Mucosa of gallbladder (tissue), 1 donor: ENCODE data around the gene DGKD. TPM values are rescaled to one million over a fixed set of nuclear protein-coding genes. Genes with fewer than 3 reads are reported as not detected.

ENCODE experiments used
- DNase-seq: peaks from one replicate; pipeline ENCODE4 v3.0.0-alpha.2; 2020; ENCODE audit warnings: low spot score
- total RNA-seq: library from RNA; stranded (reverse); gene quantifications from one replicate; pipeline ENCODE4 v1.2.1, GENCODE V29; 2021
- donor health status: DM: no; HTN: no; CAD: no.

Gene DGKD
- total RNA-seq, 1 donor from 2014 or later: 24.3 TPM

GRCh38 chr2:233336541-233336940 lies 17.8 kb upstream of the DGKD start:
- DNase-seq: peak; percentile 43

GRCh38 chr2:233338046-233338445 lies 16.2 kb upstream of the DGKD start:
- no peak for DNase-seq

GRCh38 chr2:233338812-233339368 lies 15.4 kb upstream of the DGKD start:
- DNase-seq: no peak

GRCh38 chr2:233339427-233339826 lies 14.9 kb upstream of the DGKD start:
- no peak for DNase-seq

GRCh38 chr2:233341296-233341695 lies 13.0 kb upstream of the DGKD start:
- no peak for DNase-seq

- DNase-seq: no peak
Measured at GRCh38 chr2:233342301-233342700, 12.0 kb upstream of the DGKD start.

- DNase-seq: no peak
Measured at GRCh38 chr2:233343171-233343705, 11.1 kb upstream of the DGKD start.

GRCh38 chr2:233346376-233346775 lies 7.9 kb upstream of the DGKD start:
- DNase-seq: no peak

GRCh38 chr2:233346930-233347329 lies 7.4 kb upstream of the DGKD start:
- no peak for DNase-seq

- peak; percentile 39 for DNase-seq
Measured at GRCh38 chr2:233349005-233349998, 5.0 kb upstream of the DGKD start.

- DNase-seq: no peak
Measured at GRCh38 chr2:233350708-233351107, 3.6 kb upstream of the DGKD start.

GRCh38 chr2:233351423-233351822 lies 2.9 kb upstream of the DGKD start:
- DNase-seq: no peak

- no peak for DNase-seq
Measured at GRCh38 chr2:233352141-233352842, 2.0 kb upstream of the DGKD start.

- no peak for DNase-seq
Measured at GRCh38 chr2:233353101-233353768, 1.1 kb upstream of the DGKD start.

GRCh38 chr2:233354500-233354924 lies 218 bp downstream of the DGKD start:
- no peak for DNase-seq

- peak; percentile 33 for DNase-seq
Measured at GRCh38 chr2:233354971-233355574, 779 bp downstream of the DGKD start.

GRCh38 chr2:233355916-233356315 lies 1.6 kb downstream of the DGKD start:
- DNase-seq: no peak

- DNase-seq: no peak
Measured at GRCh38 chr2:233356546-233357308, 2.4 kb downstream of the DGKD start.

- no peak for DNase-seq
Measured at GRCh38 chr2:233358335-233358734, 4.0 kb downstream of the DGKD start.

- no peak for DNase-seq
Measured at GRCh38 chr2:233358947-233359346, 4.7 kb downstream of the DGKD start.
